ENCODE data around the gene CROT. TPM values are rescaled to one million over a fixed set of nuclear protein-coding genes. Genes with fewer than 3 reads are reported as not detected.
A peak's percentile ranks its signal among the peaks of the same experiment; 100 is the strongest.

The CROT gene
- total RNA-seq, 1 experiment from 2014 or later = 21.6 TPM

- DNase-seq (ENCODE audit: low read depth) = peak; percentile 50
Measured at GRCh38 chr7:87413951-87414793, 68.7 kb downstream of the CROT start.

- no peak for DNase-seq (ENCODE audit: low read depth)
Measured at GRCh38 chr7:87414794-87415188, 69.3 kb downstream of the CROT start.

- peak; percentile 62 for DNase-seq (ENCODE audit: low read depth)
Measured at GRCh38 chr7:87416682-87417587, 71.5 kb downstream of the CROT start.

- peak; percentile 6 for DNase-seq (ENCODE audit: low read depth)
Measured at GRCh38 chr7:87420173-87420572, 74.7 kb downstream of the CROT start.

GRCh38 chr7:87424075-87424474 lies 78.6 kb downstream of the CROT start:
- no peak for DNase-seq (ENCODE audit: low read depth)

GRCh38 chr7:87426160-87426559 lies 80.7 kb downstream of the CROT start:
- DNase-seq (ENCODE audit: low read depth) = no peak

GRCh38 chr7:87427288-87427687 lies 81.8 kb downstream of the CROT start:
- DNase-seq (ENCODE audit: low read depth) = no peak

- no peak for DNase-seq (ENCODE audit: low read depth)
Measured at GRCh38 chr7:87432536-87432935, 87.1 kb downstream of the CROT start.

DNA sequence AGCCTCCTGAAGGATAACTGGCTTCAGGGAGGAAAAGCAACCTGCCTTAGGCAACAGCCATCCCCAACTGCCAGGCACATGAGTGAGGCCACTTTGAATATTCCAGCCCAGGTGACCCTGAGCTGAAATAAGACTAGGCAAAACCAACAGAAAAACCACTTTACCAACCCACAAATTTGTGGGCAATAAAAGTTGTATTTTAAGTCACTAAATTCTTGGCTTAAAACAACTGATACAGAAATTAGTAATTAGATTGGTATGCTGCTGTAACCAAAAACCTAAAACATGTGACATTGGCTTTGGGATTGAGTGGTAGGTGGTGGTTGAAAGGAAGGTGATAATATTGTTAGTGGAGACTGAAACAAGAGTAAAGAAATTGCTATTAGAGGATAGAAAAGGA lies 90.1 kb downstream of the CROT start:
- DNase-seq (ENCODE audit: low read depth) = peak; percentile 40

DNA sequence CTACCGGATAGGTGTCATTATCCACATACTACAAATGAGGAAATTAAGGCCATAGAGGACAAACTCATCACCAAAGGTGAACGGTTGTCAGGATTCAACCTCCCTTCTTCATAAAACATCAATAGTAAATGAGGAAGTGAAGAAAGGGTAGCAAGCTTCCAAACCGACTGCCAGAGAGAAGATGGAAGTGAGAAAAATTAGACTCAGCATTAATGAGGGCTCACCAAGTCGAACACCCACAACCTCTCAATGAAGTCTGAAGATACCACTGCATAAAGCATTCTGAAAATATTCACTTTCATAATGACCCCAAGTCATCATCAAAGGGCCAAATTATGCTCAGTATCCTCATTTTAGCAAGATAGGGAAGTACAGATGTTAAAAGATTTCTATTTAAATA lies 100.4 kb downstream of the CROT start:
- DNase-seq (ENCODE audit: low read depth) = no peak

DNA sequence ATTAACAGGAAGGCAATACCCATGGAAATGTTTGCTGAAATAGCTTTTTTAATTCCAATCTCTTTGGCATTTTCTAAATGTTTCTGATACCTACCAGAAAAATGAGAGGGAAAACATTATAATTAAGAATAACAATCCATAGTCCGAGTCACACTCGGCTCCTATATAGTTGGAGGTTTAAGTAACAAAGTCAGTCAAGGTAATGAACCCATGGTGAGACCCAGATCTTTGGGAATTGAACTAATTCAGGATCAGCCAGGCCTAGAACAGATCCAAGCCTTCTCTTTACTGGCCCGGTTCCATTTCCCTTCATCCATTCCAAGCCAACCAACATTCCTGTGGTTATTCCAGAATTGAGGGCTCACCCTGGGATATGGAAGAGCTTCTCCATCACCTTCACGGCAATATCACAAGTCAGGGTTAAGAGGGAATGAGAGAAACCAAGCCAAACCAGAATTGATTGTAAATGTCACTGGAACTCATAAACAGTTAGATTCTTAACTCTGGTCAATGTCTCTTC lies 101.7 kb downstream of the CROT start:
- no peak for DNase-seq (ENCODE audit: low read depth)

GRCh38 chr7:87448388-87448787 lies 102.9 kb downstream of the CROT start:
- no peak for DNase-seq (ENCODE audit: low read depth)

Other genes starting within 250 kb of the CROT start
- 25.9 and 53.5 TPM in 2 replicates for gene DMTF1, start 193.2 kb upstream of the CROT start, total RNA-seq (2014; rRNA removed; shearing (Covaris generic))
- gene TMEM243, start 125.9 kb upstream of the CROT start, total RNA-seq (2014; rRNA removed; shearing (Covaris generic)) = 51.7 and 52.3 TPM in 2 replicates
- 0.60 and 0.68 TPM in 2 replicates for gene ABCB4, start 130.0 kb downstream of the CROT start, total RNA-seq (2014; rRNA removed; shearing (Covaris generic))

All from RPMI7951 (cell line).